CD4-positive, alpha-beta T cell treated with Interleukin-4 for 1 hour (primary cell): ENCODE measurements around the gene PTGES2.

Experiments
- DNase-seq, 2 donors: peaks; one replicate each; pipeline ENCODE4 v3.0.0-alpha.2; 2020 to 2022

Gene PTGES2

DNA sequence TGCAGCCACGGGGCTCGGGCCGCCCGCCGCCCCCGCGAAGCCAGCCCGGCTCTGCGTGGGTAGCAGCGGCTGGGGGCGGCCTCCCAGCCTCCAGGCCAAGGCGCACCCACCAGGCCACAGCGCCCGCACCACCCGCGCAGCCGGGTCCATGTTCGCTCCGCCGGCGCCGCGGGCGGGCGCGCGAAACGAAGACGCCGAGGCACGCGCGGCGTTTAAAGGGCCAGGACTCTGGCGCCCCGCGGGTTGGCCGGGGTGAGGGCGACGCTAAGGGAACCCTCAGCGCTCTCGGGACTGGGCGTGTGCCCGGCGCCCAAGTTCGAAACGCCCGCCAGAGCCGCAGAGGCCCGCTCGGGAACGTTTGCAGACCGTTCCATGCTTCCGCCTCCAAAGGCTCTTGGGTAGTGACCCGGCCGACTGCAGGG is at the start of gene PTGES2:
Gene PTGES2 (minus strand): TSS at position 162 of the 422 bp plus-strand sequence. CDS start 12 bp downstream, at position 150.
- peak; percentile 81 to 85 for DNase-seq

DNA sequence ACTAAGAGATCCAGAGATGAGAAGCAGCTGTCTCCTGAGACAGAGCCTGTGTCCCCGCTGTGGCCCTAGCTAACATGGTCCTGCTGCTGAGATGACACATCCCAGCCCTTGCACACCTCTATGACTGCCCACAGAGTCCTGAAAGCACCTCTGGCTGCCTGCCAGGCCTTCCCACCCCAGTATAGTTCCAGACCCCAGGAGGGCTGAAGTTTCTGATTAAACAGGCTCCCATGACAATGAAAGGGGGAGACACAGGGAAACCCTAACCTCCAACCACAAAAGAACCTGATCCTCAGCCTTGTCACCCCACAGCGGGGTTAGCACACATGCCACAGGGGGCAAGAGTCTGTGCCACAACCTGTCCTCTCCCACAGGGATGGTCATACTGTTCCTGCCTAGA is 48.2 kb upstream of the PTGES2 start:
- DNase-seq: no peak

- DNase-seq: no peak
Measured at GRCh38 chr9:128175102-128175563, 47.6 kb upstream of the PTGES2 start.

GRCh38 chr9:128174062-128174461 is 46.5 kb upstream of the PTGES2 start:
- DNase-seq: no peak

DNA sequence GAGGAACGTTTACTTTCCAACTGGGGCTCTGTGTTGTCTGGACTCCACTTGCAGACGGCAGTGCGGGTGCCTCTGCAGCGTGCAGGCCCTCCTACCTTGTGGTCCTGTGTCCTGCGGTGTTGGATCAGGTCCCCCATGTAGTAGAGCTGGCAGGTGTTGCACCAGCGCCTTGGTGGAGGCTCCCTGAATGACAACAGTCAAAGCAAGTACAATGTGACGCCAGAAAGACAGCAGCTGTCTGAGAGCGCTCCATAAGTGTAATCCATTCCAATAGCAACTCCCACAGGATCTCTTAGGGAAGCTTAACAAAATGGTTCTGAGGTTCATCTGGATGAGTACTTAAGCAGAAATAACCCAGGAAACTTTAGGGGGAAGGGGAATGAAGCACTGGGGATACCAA is 42.4 kb upstream of the PTGES2 start:
- DNase-seq: no peak

DNA sequence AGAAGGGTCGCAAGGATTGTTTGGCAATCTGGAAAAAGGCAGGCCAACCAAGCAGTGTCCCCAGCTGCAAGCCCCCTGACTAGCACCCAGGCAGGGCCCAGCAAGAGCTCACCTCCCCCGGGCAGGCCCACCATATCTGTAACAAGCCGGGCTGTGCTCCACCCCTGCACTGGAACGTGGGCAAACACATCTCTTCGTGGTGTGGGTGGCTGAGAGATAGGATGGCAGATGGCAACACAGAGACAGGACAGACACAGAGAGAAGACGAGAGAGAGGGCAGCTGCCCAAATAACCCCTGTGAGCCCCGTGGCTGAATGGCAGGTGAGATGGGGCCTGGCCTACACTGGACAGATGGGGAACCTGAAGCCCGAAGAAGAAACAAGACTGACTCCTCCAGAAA is 42.0 kb upstream of the PTGES2 start:
- DNase-seq: no peak

DNA sequence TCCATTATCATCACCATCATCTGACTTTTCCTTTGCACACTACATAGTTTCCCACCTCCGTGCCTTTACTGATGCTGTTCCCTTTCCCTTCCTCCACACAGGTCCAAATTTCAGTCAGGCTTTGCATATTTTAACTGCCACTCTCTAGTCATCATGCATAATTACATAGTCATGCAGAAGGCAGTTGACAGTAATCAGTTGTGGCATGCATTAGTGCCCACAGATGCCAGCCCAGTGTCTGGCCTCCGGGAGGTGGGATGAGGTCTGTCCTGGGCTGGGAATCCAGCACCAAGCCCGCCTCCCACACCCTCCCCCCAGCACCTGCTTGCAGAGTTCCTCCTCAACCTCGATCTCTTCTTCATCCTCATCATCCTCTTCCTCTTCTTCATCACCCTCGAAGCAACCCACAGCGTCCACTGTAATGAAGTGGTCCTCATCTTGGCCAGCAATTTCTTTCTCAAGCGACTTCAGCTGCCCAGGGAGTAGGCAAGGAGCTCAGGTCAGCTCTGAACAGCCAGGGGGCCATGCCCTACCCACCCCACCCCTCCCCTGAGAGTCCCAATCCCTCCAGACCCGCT is 41.3 kb upstream of the PTGES2 start:
- DNase-seq: no peak

GRCh38 chr9:128167209-128167608 is 39.7 kb upstream of the PTGES2 start:
- DNase-seq: no peak

- DNase-seq: no peak
Measured at GRCh38 chr9:128166169-128166568, 38.6 kb upstream of the PTGES2 start.

GRCh38 chr9:128164307-128164885 is 36.9 kb upstream of the PTGES2 start:
- no peak for DNase-seq

GRCh38 chr9:128163523-128164306 is 36.2 kb upstream of the PTGES2 start:
- no peak for DNase-seq

DNA sequence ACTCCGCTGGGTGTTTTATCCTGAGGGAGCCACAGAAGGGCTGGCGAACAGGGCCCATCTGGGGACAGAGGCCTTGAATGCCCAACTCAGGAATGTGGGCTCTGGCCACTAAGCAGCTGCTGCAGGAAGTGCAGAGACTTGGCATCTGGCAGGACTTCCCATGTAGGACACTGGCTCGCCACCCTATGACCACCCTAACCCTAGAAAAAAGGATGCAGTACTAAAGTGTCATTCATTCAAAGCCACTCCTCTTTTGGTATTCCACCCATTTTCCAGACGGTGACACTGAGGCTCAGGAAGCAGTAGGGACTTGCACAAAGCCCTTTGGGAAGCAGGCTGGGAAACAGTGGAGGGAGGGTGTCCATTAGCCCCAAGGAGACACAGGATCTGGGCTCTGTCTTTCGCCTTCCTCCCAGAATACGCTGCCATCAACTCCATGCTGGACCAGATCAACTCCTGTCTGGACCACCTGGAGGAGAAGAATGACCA is 35.5 kb upstream of the PTGES2 start:
- DNase-seq: no peak

- DNase-seq: no peak
Measured at GRCh38 chr9:128162215-128163026, 34.9 kb upstream of the PTGES2 start.

- DNase-seq: no peak
Measured at GRCh38 chr9:128161215-128161902, 33.8 kb upstream of the PTGES2 start.

DNA sequence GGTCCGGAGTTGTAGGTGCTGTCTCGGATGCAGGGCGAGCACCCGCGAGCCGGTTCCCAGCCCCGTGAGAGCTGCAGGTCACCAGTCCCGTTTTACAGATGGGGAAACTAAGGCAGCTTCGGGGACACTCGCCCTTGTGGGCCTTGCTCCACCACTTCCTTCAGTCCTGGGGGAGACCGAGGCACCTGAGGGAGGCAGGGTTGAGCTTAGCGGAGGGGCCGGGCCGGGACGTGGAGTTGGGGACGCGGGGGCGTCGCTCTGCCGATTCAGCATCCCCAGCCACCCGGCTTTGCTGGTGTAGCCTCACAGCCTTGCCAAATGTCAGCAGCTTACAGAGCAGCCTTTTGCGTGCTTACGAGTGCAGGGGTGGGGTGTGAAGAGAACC is 33.1 kb upstream of the PTGES2 start:
- peak in 1 of 2 donors; percentile 18 for DNase-seq

GRCh38 chr9:128159784-128160602 is 32.5 kb upstream of the PTGES2 start, which contains the start of gene BBLN:
TSS of gene BBLN (plus strand) at chr9:128160265. CDS start at chr9:128160408, 143 bp downstream.
- peak; percentile 93 to 95 for DNase-seq

- DNase-seq: peak; percentile 62 to 73
Measured at GRCh38 chr9:128159522-128159783, 31.9 kb upstream of the PTGES2 start.

GRCh38 chr9:128155736-128156500 is 28.4 kb upstream of the PTGES2 start:
- no peak for DNase-seq

- DNase-seq: no peak
Measured at GRCh38 chr9:128153947-128154695, 26.6 kb upstream of the PTGES2 start.
